ENCODE measurements around the gene SS18L1.

GRCh38 chr20:62159839-62160238 lies 16.3 kb downstream of the SS18L1 start:
- TF ChIP-seq CTCF (IDR thresholded peaks at IDR 0.05 in 2 of 3, conservative IDR thresholded peaks at IDR 0.05 in 1 of 3; ENCODE audit: control insufficient read depth in 2 of 3, extremely low read depth in 1 of 3, insufficient read depth in 1 of 3, low read depth in 3 of 3, low read length in 3 of 3): no peak
- TF ChIP-seq ZBTB4 (CRISPR knock-in tag; IDR thresholded peaks at IDR 0.05): no peak
